ENCODE measurements around the gene UBR4. TPM values are rescaled to one million over a fixed set of nuclear protein-coding genes. Genes with fewer than 3 reads are reported as not detected.

UBR4 gene
- total RNA-seq, 1 experiment from 2014 or later, result 131 TPM

DNA sequence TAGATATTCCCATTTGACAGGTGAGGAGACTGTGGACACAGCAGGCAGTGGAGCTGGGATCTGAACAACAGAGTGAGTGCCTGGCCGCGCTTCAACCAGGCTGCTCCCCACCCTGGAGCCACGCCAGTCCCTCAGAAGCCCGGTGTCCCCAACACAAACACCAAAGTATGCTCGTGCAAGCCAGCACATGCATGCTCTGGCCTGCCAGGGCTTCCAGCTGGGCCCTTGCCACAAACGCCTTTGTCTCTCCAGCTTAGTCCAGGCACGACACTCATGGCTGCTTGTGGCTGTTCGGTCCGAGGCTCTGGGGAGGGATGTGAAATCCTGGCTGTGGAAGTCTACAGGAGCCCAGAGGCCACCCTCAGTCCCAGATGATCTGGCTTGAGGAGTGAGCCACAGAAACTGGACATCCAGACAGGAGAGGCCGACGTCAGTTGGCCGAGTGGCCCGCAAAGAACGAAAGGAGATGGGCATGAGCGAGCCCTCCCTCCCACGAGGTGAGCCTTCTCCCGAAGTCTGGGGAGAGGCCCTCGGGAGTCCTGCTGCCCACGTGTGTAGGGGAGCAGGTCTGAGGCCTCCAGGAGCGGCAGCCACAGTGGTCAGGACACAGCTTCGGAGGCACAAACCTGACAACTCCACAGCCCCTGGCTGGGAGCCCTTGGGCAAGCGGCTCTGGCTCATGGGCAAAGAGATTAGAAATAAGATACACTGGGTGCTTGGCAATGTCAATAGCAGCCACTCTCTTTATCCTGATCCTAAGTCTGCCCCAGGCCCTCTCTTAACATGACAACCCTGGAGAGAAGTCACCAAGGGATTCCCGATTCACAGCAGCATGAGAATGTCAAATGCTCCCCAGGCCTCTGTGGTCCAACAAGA is 136.5 kb downstream of the UBR4 start:
- Histone ChIP-seq H3K18ac (ENCODE audit: insufficient read length, low read depth, low read length) (no peak overlapping the region), H4K91ac (ENCODE audit: insufficient read length, low read depth, low read length) (no peak overlapping the region), H3T11ph (ENCODE audit: low read length) (no peak overlapping the region), H2BK5ac (ENCODE audit: insufficient read length, low read length) (no peak overlapping the region), H3K4me2 (ENCODE audit: insufficient read depth, insufficient read length, low read length) (no peak overlapping the region), H4K8ac (replicated peaks; ENCODE audit: insufficient read length, low read depth, low read length) (no peak overlapping the region), H3K23me2 (ENCODE audit: insufficient read length, low read depth, low read length, poor library complexity, severe bottlenecking) (no peaks in the 10 kb centered on the region), H4K20me1 (ENCODE audit: control insufficient read depth, insufficient read depth, insufficient read length) (no peaks in the 10 kb centered on the region), H2AK5ac (ENCODE audit: insufficient read length, low read length) (no peak overlapping the region), H2BK15ac (ENCODE audit: low read depth, low read length) (no peak overlapping the region), H2BK120ac (ENCODE audit: low read depth, low read length, poor library complexity, severe bottlenecking) (no peak overlapping the region), H2BK12ac (ENCODE audit: insufficient read length, low read depth, low read length) (no peak overlapping the region), H2BK20ac (ENCODE audit: low read depth, low read length, poor library complexity, severe bottlenecking) (no peak overlapping the region), H2AFZ (ENCODE audit: low read length) (no peak overlapping the region), H3K27ac (ENCODE audit: insufficient read length, low read depth, low read length) (no peak overlapping the region), H3K4ac (ENCODE audit: low read depth, low read length) (no peak overlapping the region), H3K79me2 (ENCODE audit: insufficient read depth, low read length) (no peaks in the 10 kb centered on the region), H3K4me1 (ENCODE audit: insufficient read depth, low read length) (no peaks in the 10 kb centered on the region), H3K56ac (ENCODE audit: insufficient read length, low read depth, low read length) (no peak overlapping the region), H3K9ac (ENCODE audit: extremely low read depth, insufficient read length, low read length) (no peak overlapping the region), H3K9me3 (ENCODE audit: control insufficient read depth, low read depth, low read length) (no peaks in the 10 kb centered on the region), H3K27me3 (ENCODE audit: insufficient read depth, low read length) (no peaks in the 10 kb centered on the region), H4K5ac (ENCODE audit: insufficient read length, low read depth, low read length) (no peak overlapping the region), H3K79me1 (ENCODE audit: insufficient read depth, low read depth, low read length, poor library complexity, severe bottlenecking) (no peaks in the 10 kb centered on the region), H3K14ac (ENCODE audit: insufficient read depth, low read length) (no peak overlapping the region), H3K23ac (ENCODE audit: insufficient read length, low read depth, low read length) (no peak overlapping the region)
- peaks cover 14 to 18% of the 10 kb centered on the region in 2 experiments for H3K4me1 Mint-ChIP-seq
- no CpG with 5 or more reads among the region's 23 CpGs for WGBS (ENCODE audit: extremely low coverage, insufficient read length, low lambda C conversion rate)
- no peak overlapping the region for H3K4me3 Mint-ChIP-seq
- no peaks in the 10 kb centered on the region; the same call in 1 of the 2 replicates for H3K27me3 Mint-ChIP-seq (ENCODE audit: low read depth)
- no peak for DNase-seq
- H3K27ac Mint-ChIP-seq, result peak overlapping the region in 1 of 3 experiments; percentile 70; a peak in 3 of 7 replicates
- H3K9me3 Mint-ChIP-seq, result no peaks in the 10 kb centered on the region
- H3K36me3 Mint-ChIP-seq (ENCODE audit: insufficient read depth in 1 of 3, low read depth in 3 of 3), result peaks cover 28 to 61% (median 55%) of the 10 kb centered on the region in 3 experiments; a peak in 6 of 7 replicates
- TF ChIP-seq, protein P1, sequence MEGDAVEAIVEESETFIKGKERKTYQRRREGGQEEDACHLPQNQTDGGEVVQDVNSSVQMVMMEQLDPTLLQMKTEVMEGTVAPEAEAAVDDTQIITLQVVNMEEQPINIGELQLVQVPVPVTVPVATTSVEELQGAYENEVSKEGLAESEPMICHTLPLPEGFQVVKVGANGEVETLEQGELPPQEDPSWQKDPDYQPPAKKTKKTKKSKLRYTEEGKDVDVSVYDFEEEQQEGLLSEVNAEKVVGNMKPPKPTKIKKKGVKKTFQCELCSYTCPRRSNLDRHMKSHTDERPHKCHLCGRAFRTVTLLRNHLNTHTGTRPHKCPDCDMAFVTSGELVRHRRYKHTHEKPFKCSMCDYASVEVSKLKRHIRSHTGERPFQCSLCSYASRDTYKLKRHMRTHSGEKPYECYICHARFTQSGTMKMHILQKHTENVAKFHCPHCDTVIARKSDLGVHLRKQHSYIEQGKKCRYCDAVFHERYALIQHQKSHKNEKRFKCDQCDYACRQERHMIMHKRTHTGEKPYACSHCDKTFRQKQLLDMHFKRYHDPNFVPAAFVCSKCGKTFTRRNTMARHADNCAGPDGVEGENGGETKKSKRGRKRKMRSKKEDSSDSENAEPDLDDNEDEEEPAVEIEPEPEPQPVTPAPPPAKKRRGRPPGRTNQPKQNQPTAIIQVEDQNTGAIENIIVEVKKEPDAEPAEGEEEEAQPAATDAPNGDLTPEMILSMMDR (conservative IDR thresholded peaks at IDR 0.05), result no peak
